CD14-positive monocyte (primary cell): ENCODE data around the gene GAS7. TPM values are rescaled to one million over a fixed set of nuclear protein-coding genes. Genes with fewer than 3 reads are reported as not detected.
A peak's percentile ranks its signal among the peaks of the same experiment; 100 is the strongest.

Source experiments
- DNase-seq, 3 donors: peaks; one replicate each; pipeline ENCODE4 v3.0.0-alpha.2; 2011 to 2022
- H2AFZ ChIP-seq: 2 replicates; pipeline ENCODE4 v1.6.0; 2012; ENCODE audit warnings: mild to moderate bottlenecking, low read depth, low read length, inconsistent platforms; ENCODE audit not compliant: insufficient read depth, poor library complexity, severe bottlenecking
- H3K27ac ChIP-seq, 2 donors: 1 replicate in 1 of 2; 2 replicates in 1 of 2; pipeline ENCODE4 v1.5.1; 2012 to 2013; ENCODE audit warnings: low read length in 2 of 2, control low read depth in 1 of 2, inconsistent platforms in 1 of 2, low read depth in 1 of 2, mild to moderate bottlenecking in 1 of 2
- H3K27me3 ChIP-seq, 2 donors: one replicate each; pipeline versions ENCODE4 v1.6.0 to v1.6.1; 2011 to 2013; ENCODE audit warnings: low read length in 2 of 2; ENCODE audit not compliant: control insufficient read depth in 2 of 2, insufficient read depth in 2 of 2
- H3K36me3 ChIP-seq, 2 donors: replicated peaks in 1 of 2; 1 replicate in 1 of 2; 2 replicates in 1 of 2; pipeline versions ENCODE4 v1.5.1 to v1.6.1; 2012 to 2013; ENCODE audit warnings: low read length in 2 of 2, control low read depth in 1 of 2, inconsistent platforms in 1 of 2, mild to moderate bottlenecking in 1 of 2; ENCODE audit not compliant: insufficient read depth in 2 of 2, control insufficient read depth in 1 of 2
- H3K4me1 ChIP-seq, 2 donors: 1 replicate in 1 of 2; 2 replicates in 1 of 2; pipeline versions ENCODE4 v1.5.1 to v1.6.1; 2012 to 2013; ENCODE audit warnings: low read length in 2 of 2, control low read depth in 1 of 2, inconsistent platforms in 1 of 2, mild to moderate bottlenecking in 1 of 2, moderate library complexity in 1 of 2; ENCODE audit not compliant: insufficient read depth in 2 of 2, control insufficient read depth in 1 of 2
- H3K4me2 ChIP-seq: replicated peaks from 2 replicates; pipeline ENCODE3; 2012; ENCODE audit warnings: low read length, moderate library complexity, mild to moderate bottlenecking; ENCODE audit not compliant: poor library complexity, severe bottlenecking; ENCODE audit errors: extremely low read depth
- H3K4me3 ChIP-seq, 3 experiments: fragments of 200-600 bp in 1 of 3; sonication (generic) in 1 of 3; replicated peaks in 1 of 3; 1 replicate in 2 of 3; 2 replicates in 1 of 3; pipeline ENCODE4 v1.5.1; 2011 to 2013; ENCODE audit warnings: low read length in 3 of 3, mild to moderate bottlenecking in 3 of 3, control low read depth in 2 of 3, low read depth in 2 of 3, inconsistent platforms in 1 of 3, moderate library complexity in 1 of 3
- H3K79me2 ChIP-seq: 2 replicates; pipeline ENCODE4 v1.6.0; 2012; ENCODE audit warnings: mild to moderate bottlenecking, control low read depth, inconsistent platforms, low read length, moderate library complexity; ENCODE audit not compliant: insufficient read depth
- H3K9ac ChIP-seq: 2 replicates; pipeline ENCODE4 v1.6.0; 2017; ENCODE audit warnings: low read length, mild to moderate bottlenecking; ENCODE audit not compliant: insufficient read depth, poor library complexity, severe bottlenecking
- H3K9me3 ChIP-seq, 2 donors: replicated peaks in 1 of 2; 1 replicate in 1 of 2; 2 replicates in 1 of 2; pipeline versions ENCODE4 v1.5.1 to v1.6.1; 2012 to 2013; ENCODE audit warnings: low read length in 2 of 2, control low read depth in 1 of 2; ENCODE audit not compliant: control insufficient read depth in 1 of 2, insufficient read depth in 1 of 2
- H4K20me1 ChIP-seq: 2 replicates; pipeline ENCODE4 v1.6.0; 2012; ENCODE audit warnings: mild to moderate bottlenecking, low read length, control low read depth, moderate library complexity; ENCODE audit not compliant: insufficient read depth
- H3K27ac Mint-ChIP-seq, 7 donors: one replicate each; pipeline ENCODE4 v1.8.0; 2020; ENCODE audit warnings: mild to moderate bottlenecking in 7 of 7, mixed read lengths in 7 of 7, moderate library complexity in 6 of 7, inconsistent platforms in 2 of 7
- H3K27me3 Mint-ChIP-seq, 3 donors: one replicate each; pipeline ENCODE4 v1.8.0; 2021 to 2022; ENCODE audit warnings: low read depth in 3 of 3, mild to moderate bottlenecking in 3 of 3, mixed read lengths in 3 of 3, moderate library complexity in 3 of 3, inconsistent platforms in 1 of 3
- H3K36me3 Mint-ChIP-seq, 2 donors: one replicate each; pipeline ENCODE4 v1.8.0; 2020; ENCODE audit warnings: mixed read lengths in 2 of 2, inconsistent platforms in 1 of 2, mild to moderate bottlenecking in 1 of 2
- H3K4me1 Mint-ChIP-seq: one replicate; pipeline ENCODE4 v1.8.0; 2020; ENCODE audit warnings: mild to moderate bottlenecking, mixed read lengths
- H3K4me3 Mint-ChIP-seq, 2 donors: one replicate each; pipeline ENCODE4 v1.8.0; 2020; ENCODE audit warnings: mild to moderate bottlenecking in 2 of 2, mixed read lengths in 2 of 2, moderate library complexity in 1 of 2
- H3K9me3 Mint-ChIP-seq, 7 donors: one replicate each; pipeline ENCODE4 v1.8.0; 2020 to 2022; ENCODE audit warnings: mixed read lengths in 7 of 7, mild to moderate bottlenecking in 6 of 7, moderate library complexity in 6 of 7, inconsistent platforms in 2 of 7
- WGBS: methylation state at CpG from one replicate; pipeline ENCODE4 v1.1.5; 2013; ENCODE audit warnings: missing lambda C conversion rate; ENCODE audit not compliant: insufficient coverage; 5-methylcytosine and 5-hydroxymethylcytosine counted together
- intact Hi-C, 2 donors: fragments of 100-400 bp; cut with micrococcal nuclease; formaldehyde crosslinking; loops; one replicate each; pipeline versions ENCODE4 v1.15.0 to v1.15.1; 2023
- polyA plus RNA-seq, 3 donors: library from polyadenylated mRNA; depleted of rRNA in 1 of 3; unstranded in 2 of 3; stranded (reverse) in 1 of 3; fragments of 300-500 nt in 2 of 3; fragments of >200 nt in 1 of 3; fragmentation: Illumina TruSeq in 2 of 3; gene quantifications; 1 replicate in 2 of 3; 2 replicates in 1 of 3; pipeline ENCODE4 v1.2.3, GENCODE V29; 2012 to 2021
- TF ChIP-seq, protein P1 (sequence below): fragments of 200-600 bp; IDR thresholded peaks from one replicate; pipeline ENCODE4 v1.8.0; 2022; ENCODE audit warnings: antibody characterized with exemption, mild to moderate bottlenecking

Gene GAS7
- polyA plus RNA-seq, 3 donors, result 53.1 to 91.9 (median 66.6) TPM

GRCh38 chr17:10120109-10120485 lies 78.3 kb downstream of the GAS7 start:
- peaks cover 82% of the 10 kb centered on the region for H3K4me1 Mint-ChIP-seq
- intact Hi-C loops, result no loop called here
- H3K27ac ChIP-seq, result peak overlapping the region; percentile 82 to 99
- H3K4me3 Mint-ChIP-seq, result peak overlapping the region; percentile 71 to 83
- no peaks in the 10 kb centered on the region for H4K20me1 ChIP-seq
- peak; percentile 52 to 69 (median 66) for DNase-seq
- peak overlapping the region; percentile 47 for H3K9ac ChIP-seq
- H3K4me3 ChIP-seq, result peak overlapping the region in 1 of 3 experiments; percentile 47
- no peaks in the 10 kb centered on the region for H3K9me3 ChIP-seq
- peaks cover 0 to 4% of the 10 kb centered on the region in 2 donors for H3K36me3 Mint-ChIP-seq
- no peaks in the 10 kb centered on the region for H3K27me3 ChIP-seq
- WGBS, result 0% methylated on average over 3 of the region's 10 CpGs
- H3K36me3 ChIP-seq, result no peaks in the 10 kb centered on the region
- H2AFZ ChIP-seq, result peak overlapping the region; percentile 50
- peak overlapping the region; percentile 58 for H3K4me2 ChIP-seq
- H3K9me3 Mint-ChIP-seq, result no peaks in the 10 kb centered on the region
- peaks cover 72 to 74% of the 10 kb centered on the region in 2 donors for H3K4me1 ChIP-seq
- H3K79me2 ChIP-seq, result peaks cover 41% of the 10 kb centered on the region
- H3K27ac Mint-ChIP-seq, result peak overlapping the region; percentile 95 to 100 (median 99)
- TF ChIP-seq, protein P1, sequence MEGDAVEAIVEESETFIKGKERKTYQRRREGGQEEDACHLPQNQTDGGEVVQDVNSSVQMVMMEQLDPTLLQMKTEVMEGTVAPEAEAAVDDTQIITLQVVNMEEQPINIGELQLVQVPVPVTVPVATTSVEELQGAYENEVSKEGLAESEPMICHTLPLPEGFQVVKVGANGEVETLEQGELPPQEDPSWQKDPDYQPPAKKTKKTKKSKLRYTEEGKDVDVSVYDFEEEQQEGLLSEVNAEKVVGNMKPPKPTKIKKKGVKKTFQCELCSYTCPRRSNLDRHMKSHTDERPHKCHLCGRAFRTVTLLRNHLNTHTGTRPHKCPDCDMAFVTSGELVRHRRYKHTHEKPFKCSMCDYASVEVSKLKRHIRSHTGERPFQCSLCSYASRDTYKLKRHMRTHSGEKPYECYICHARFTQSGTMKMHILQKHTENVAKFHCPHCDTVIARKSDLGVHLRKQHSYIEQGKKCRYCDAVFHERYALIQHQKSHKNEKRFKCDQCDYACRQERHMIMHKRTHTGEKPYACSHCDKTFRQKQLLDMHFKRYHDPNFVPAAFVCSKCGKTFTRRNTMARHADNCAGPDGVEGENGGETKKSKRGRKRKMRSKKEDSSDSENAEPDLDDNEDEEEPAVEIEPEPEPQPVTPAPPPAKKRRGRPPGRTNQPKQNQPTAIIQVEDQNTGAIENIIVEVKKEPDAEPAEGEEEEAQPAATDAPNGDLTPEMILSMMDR, result no peak
- H3K27me3 Mint-ChIP-seq, result peaks cover 0 to 2% (median 0%) of the 10 kb centered on the region in 3 donors

DNA sequence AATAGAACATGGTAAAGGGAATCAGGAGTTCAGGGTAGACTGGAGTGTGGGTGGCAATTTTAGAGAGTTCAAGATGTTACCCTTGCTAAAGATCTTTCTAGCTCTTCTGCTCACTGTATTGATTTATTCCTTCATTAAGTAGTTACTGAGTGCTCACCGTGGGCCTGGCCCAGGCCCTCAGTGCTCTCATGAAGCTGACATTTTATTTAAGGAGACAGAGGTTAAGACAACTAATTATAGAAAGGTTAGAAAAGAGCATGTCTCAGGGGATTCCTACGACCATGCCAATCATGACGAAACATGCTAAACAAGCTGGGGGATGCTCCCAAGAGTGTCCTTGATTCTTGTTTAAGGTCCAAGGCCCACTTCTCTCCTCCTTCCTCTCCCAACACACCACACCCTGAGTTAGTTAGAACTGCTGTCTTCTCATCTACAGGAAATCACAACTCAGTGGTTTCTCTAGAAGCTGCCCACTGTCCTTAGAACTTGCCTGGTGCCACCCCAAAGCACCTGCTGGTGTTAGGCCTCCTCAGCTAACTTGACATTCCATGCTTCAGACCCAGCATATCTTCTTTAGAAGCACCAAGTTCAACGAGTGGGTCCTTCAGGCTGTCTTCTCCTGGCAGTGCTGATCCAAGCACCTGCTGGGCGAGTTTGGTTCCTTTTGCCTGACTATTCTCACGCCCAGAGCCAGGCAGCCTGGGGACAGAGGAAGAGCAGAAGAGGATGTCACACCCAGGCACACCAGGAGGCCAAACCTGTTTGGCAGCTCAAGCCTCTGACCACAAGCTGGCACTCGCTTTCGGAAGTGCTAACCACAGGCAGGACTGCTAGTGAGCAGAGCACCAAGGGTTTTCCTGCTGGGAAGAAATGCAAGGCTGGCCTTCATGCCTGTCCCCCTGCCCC lies 79.0 kb downstream of the GAS7 start:
- H3K36me3 ChIP-seq, result no peaks in the 10 kb centered on the region
- Mint-ChIP-seq H3K27me3 (peaks cover 0 to 2% (median 0%) of the 10 kb centered on the region in 3 donors), H3K27ac (peak overlapping the region; percentile 95 to 100 (median 99)), H3K9me3 (no peaks in the 10 kb centered on the region), H3K4me3 (peak overlapping the region; percentile 71 to 83), H3K4me1 (peaks cover 88% of the 10 kb centered on the region), H3K36me3 (peaks cover 0 to 4% of the 10 kb centered on the region in 2 donors)
- 4% methylated on average over 6 of the region's 8 CpGs for WGBS
- H2AFZ ChIP-seq, result peak overlapping the region; percentile 9
- no peaks in the 10 kb centered on the region for H3K9me3 ChIP-seq
- H3K4me3 ChIP-seq, result peak overlapping the region in 1 of 3 experiments; percentile 47
- peaks cover 78 to 80% of the 10 kb centered on the region in 2 donors for H3K4me1 ChIP-seq
- H4K20me1 ChIP-seq, result no peaks in the 10 kb centered on the region
- H3K79me2 ChIP-seq, result peaks cover 41% of the 10 kb centered on the region
- TF ChIP-seq, protein P1, result no peak
- peak overlapping the region; percentile 82 to 99 for H3K27ac ChIP-seq
- DNase-seq, result peak; percentile 69 to 88 (median 80)
- H3K9ac ChIP-seq, result peak overlapping the region; percentile 47
- H3K4me2 ChIP-seq, result peak overlapping the region; percentile 58
- H3K27me3 ChIP-seq, result no peaks in the 10 kb centered on the region
- intact Hi-C loops, result loop anchor here (5.0 to 10.0 kb wide), 4 partner anchors 55 to 108 kb away; no protein-coding TSS in a partner anchor
